DOHH2 (cell line): ENCODE measurements around the gene EFCAB14.

Experiments used
- H3F3A ChIP-seq: fragments of 200-600 bp; sonication (generic), shearing (Covaris generic); 2 replicates; pipeline ENCODE4 v1.6.0; 2016; ENCODE audit warnings: antibody characterized with exemption, mild to moderate bottlenecking; ENCODE audit not compliant: control insufficient read depth, insufficient read depth
- H3K27ac ChIP-seq: fragments of 200-600 bp; sonication (generic); 2 replicates; pipeline ENCODE4 v1.5.1; 2014; ENCODE audit warnings: low read depth, mild to moderate bottlenecking, low read length, moderate library complexity
- H3K27me3 ChIP-seq: fragments of 200-600 bp; sonication (generic); 2 replicates; pipeline ENCODE4 v1.6.1; 2014; ENCODE audit warnings: mild to moderate bottlenecking, low read length, mixed read lengths; ENCODE audit not compliant: control insufficient read depth
- H3K36me3 ChIP-seq: fragments of 200-600 bp; sonication (generic); 2 replicates; pipeline ENCODE4 v1.6.1; 2014; ENCODE audit warnings: mild to moderate bottlenecking, low read length, moderate library complexity, mixed read lengths; ENCODE audit not compliant: control insufficient read depth
- H3K4me1 ChIP-seq: fragments of 200-600 bp; sonication (generic); 2 replicates; pipeline ENCODE4 v1.6.1; 2014; ENCODE audit warnings: mild to moderate bottlenecking, low read length, mixed read lengths; ENCODE audit not compliant: control insufficient read depth
- H3K4me2 ChIP-seq: fragments of 200-600 bp; sonication (generic); 2 replicates; pipeline ENCODE4 v1.6.0; 2014; ENCODE audit warnings: mild to moderate bottlenecking, low read length, moderate library complexity
- H3K4me3 ChIP-seq: fragments of 200-600 bp; sonication (generic); 2 replicates; pipeline ENCODE4 v1.5.1; 2014; ENCODE audit warnings: mild to moderate bottlenecking, low read length, mixed read lengths
- H3K79me2 ChIP-seq: fragments of 200-600 bp; sonication (generic); 2 replicates; pipeline ENCODE4 v1.6.1; 2014; ENCODE audit warnings: mild to moderate bottlenecking, low read length, mixed read lengths; ENCODE audit not compliant: control insufficient read depth
- H3K9me2 ChIP-seq: fragments of 200-600 bp; sonication (generic); replicated peaks from 2 replicates; pipeline ENCODE4 v1.6.1; 2014; ENCODE audit warnings: mild to moderate bottlenecking, low read length, mixed read lengths; ENCODE audit not compliant: control insufficient read depth
- H3K9me3 ChIP-seq: fragments of 200-600 bp; sonication (generic); 2 replicates; pipeline ENCODE4 v1.6.1; 2014; ENCODE audit warnings: antibody characterized with exemption, low read length, mixed read lengths; ENCODE audit not compliant: control insufficient read depth, insufficient read depth
- H4K20me1 ChIP-seq: fragments of 200-600 bp; sonication (generic); 2 replicates; pipeline ENCODE4 v1.6.0; 2014; ENCODE audit warnings: low read depth, mild to moderate bottlenecking, antibody characterized with exemption, low read length, moderate library complexity; ENCODE audit not compliant: control insufficient read depth, insufficient read depth
- EZH2phosphoT487 ChIP-seq: fragments of 200-600 bp; sonication (generic); IDR thresholded peaks from 2 replicates; pipeline ENCODE4 v1.6.1; 2017; ENCODE audit warnings: borderline replicate concordance, mild to moderate bottlenecking, antibody characterized with exemption, low read length, moderate library complexity, mixed read lengths
- TF ChIP-seq, protein P1 (sequence below): fragments of 200-600 bp; sonication (generic); IDR thresholded peaks from one replicate; pipeline ENCODE4 v1.5.1; 2014; ENCODE audit warnings: antibody characterized with exemption, mild to moderate bottlenecking, low read depth, low read length; ENCODE audit not compliant: poor library complexity, severe bottlenecking

EFCAB14 gene

DNA sequence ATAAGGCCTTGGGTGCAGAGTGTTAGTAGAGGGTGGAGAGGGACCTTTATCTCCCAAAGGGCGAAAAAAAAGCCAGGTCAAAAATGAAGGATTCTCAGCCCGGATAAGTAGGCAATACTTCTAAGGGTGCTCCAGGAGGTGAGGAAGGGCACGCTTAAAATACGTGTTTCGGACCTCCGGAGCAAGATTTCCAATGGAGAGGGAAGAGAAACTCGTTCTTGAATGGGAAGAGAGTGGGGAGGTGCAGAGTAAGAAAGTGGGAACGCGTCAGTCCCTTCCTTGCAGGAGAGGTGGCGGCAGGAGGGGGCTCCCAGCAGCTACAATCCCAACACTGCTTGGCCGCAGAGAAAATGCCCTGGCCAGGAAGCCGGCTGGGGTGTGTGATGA lies 581 bp downstream of the EFCAB14 start:
- Histone ChIP-seq H4K20me1 (peaks cover 9% of the 10 kb centered on the region; the same call in 1 of the 2 replicates), H3K4me2 (peak overlapping the region; percentile 95), H3K79me2 (peaks cover 40% of the 10 kb centered on the region), H3K4me3 (peak overlapping the region; percentile 88), H3K4me1 (peaks cover 24% of the 10 kb centered on the region), H3K9me2 (no peaks in the 10 kb centered on the region), H3K27ac (peak overlapping the region; percentile 35; the same call in 1 of the 2 replicates), H3K9me3 (no peaks in the 10 kb centered on the region), H3K27me3 (no peaks in the 10 kb centered on the region), H3F3A (no peaks in the 10 kb centered on the region), H3K36me3 (peaks cover 46% of the 10 kb centered on the region)
- no peak for TF ChIP-seq EZH2phosphoT487
- TF ChIP-seq, protein P1, sequence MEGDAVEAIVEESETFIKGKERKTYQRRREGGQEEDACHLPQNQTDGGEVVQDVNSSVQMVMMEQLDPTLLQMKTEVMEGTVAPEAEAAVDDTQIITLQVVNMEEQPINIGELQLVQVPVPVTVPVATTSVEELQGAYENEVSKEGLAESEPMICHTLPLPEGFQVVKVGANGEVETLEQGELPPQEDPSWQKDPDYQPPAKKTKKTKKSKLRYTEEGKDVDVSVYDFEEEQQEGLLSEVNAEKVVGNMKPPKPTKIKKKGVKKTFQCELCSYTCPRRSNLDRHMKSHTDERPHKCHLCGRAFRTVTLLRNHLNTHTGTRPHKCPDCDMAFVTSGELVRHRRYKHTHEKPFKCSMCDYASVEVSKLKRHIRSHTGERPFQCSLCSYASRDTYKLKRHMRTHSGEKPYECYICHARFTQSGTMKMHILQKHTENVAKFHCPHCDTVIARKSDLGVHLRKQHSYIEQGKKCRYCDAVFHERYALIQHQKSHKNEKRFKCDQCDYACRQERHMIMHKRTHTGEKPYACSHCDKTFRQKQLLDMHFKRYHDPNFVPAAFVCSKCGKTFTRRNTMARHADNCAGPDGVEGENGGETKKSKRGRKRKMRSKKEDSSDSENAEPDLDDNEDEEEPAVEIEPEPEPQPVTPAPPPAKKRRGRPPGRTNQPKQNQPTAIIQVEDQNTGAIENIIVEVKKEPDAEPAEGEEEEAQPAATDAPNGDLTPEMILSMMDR, result no peak

DNA sequence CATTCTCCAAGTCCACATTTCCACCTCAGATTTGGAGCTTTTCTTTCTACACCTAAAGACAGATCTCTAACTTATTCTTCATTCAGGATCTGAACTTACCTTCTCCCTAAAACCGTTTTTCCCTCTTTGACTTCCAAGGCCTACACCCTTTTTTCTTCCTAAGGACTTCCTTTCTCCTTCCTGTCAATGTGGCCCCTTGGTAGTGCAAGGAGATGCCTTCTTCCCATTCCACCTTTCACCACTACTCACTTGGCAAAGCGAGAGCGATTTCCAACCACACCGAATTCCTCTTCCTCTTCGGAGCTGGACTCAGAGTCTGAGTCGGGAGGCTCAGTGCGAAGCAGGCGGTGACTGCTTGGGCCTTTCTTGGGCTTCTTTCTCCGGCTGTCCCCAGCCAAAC lies 1.3 kb downstream of the EFCAB14 start:
- H3K27ac ChIP-seq, result no peak overlapping the region
- peaks cover 44% of the 10 kb centered on the region for H3K79me2 ChIP-seq

DNA sequence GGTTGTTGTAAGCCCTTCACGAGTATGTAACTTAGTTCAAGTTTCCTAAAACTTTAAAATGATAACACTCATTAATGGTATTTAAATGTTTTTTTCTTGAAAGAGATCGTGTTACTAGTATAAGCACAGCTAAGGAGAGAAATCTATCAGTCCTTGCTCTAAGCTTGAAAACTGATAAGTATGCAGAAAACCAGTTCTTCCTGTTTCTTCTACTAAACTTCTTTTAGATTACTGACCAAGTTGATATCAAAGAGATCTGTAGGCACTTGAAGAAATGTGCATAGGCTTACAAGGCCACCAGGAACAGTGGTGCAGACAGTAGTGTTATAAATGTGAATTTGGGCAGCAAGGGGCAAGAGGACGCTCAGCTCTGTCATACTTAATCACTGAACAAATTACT lies 3.9 kb downstream of the EFCAB14 start:
- Histone ChIP-seq H3K4me3 (no peak overlapping the region), H3F3A (no peaks in the 10 kb centered on the region), H3K79me2 (peaks cover 54% of the 10 kb centered on the region), H3K4me2 (no peak overlapping the region), H3K9me3 (no peaks in the 10 kb centered on the region), H3K27me3 (no peaks in the 10 kb centered on the region), H4K20me1 (peaks cover 9% of the 10 kb centered on the region; the same call in 1 of the 2 replicates), H3K27ac (no peak overlapping the region), H3K36me3 (peaks cover 70% of the 10 kb centered on the region), H3K4me1 (peaks cover 24% of the 10 kb centered on the region), H3K9me2 (no peaks in the 10 kb centered on the region)
- TF ChIP-seq, protein P1, result no peak
- no peak for TF ChIP-seq EZH2phosphoT487

More for the DNA sequence above, 1.3 kb downstream of the EFCAB14 start:
- peaks cover 9% of the 10 kb centered on the region; the same call in 1 of the 2 replicates for H4K20me1 ChIP-seq
- H3K9me3 ChIP-seq, result no peaks in the 10 kb centered on the region
- no peaks in the 10 kb centered on the region for H3K9me2 ChIP-seq
- no peaks in the 10 kb centered on the region for H3K27me3 ChIP-seq
- peak overlapping the region; percentile 88 for H3K4me3 ChIP-seq
- peak overlapping the region; percentile 95 for H3K4me2 ChIP-seq
- no peaks in the 10 kb centered on the region for H3F3A ChIP-seq
- no peak for TF ChIP-seq EZH2phosphoT487
- TF ChIP-seq, protein P1, result no peak
- H3K36me3 ChIP-seq, result peaks cover 51% of the 10 kb centered on the region
- peaks cover 24% of the 10 kb centered on the region for H3K4me1 ChIP-seq

DNA sequence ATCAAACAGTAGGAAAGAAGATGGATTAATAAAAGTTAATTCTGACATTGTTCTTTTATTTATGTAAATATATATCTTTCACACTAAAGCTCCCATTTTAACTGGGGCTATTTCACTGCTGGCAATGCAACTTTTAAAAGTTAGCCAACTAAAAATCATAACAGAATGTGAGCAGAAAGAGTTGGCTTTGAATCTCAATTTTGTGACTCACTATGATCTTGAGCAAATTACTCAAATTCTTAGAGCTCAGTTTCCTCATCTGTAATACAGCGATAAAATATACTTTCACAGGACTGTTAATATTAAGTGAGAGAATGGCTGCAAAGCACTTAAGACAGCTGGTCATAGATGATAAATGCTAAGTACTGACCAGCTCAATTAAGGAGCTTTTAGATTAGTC lies 10.8 kb downstream of the EFCAB14 start:
- Histone ChIP-seq H3K36me3 (peaks cover 80% of the 10 kb centered on the region), H3F3A (no peaks in the 10 kb centered on the region), H3K4me1 (no peaks in the 10 kb centered on the region), H3K27ac (no peak overlapping the region), H3K27me3 (no peaks in the 10 kb centered on the region), H3K9me3 (no peaks in the 10 kb centered on the region), H3K9me2 (no peaks in the 10 kb centered on the region), H3K79me2 (peaks cover 16% of the 10 kb centered on the region), H3K4me2 (no peak overlapping the region), H3K4me3 (no peak overlapping the region), H4K20me1 (no peaks in the 10 kb centered on the region)
- TF ChIP-seq, protein P1, result no peak
- no peak for TF ChIP-seq EZH2phosphoT487
